SK-N-SH (cell line): ENCODE data around the gene AGAP1. TPM values are rescaled to one million over a fixed set of nuclear protein-coding genes. Genes with fewer than 3 reads are reported as not detected.

Experiments used
- CTCF ChIA-PET: fragments of 300-600, 350-600 bp; formaldehyde crosslinking; extraction: SDS; loops from one replicate; lab custom pipeline; 2021; lab: Yijun Ruan, JAX
- POLR2A ChIA-PET: fragments of 350-600 bp; sonication (Branson Sonifier 250); formaldehyde crosslinking; extraction: SDS; loops from one replicate; lab custom pipeline; 2020; ENCODE audit warnings: antibody characterized with exemption, inconsistent platforms; lab: Yijun Ruan, JAX
- DNase-seq: peaks from one replicate; pipeline ENCODE4 v3.0.0; 2012
- H2AFZ ChIP-seq: fragments of 200-600 bp; sonication (generic); 2 replicates; pipeline ENCODE4 v1.8.1; 2016; ENCODE audit warnings: antibody characterized with exemption, mild to moderate bottlenecking, low read depth
- H3F3A ChIP-seq: fragments of 200-600 bp; sonication (generic); replicated peaks from 2 replicates; pipeline ENCODE3; 2016; ENCODE audit warnings: antibody characterized with exemption, mild to moderate bottlenecking; ENCODE audit not compliant: insufficient read depth
- H3K27ac ChIP-seq, 2 experiments: fragments of 200-500 bp in 1 of 2; fragments of 200-600 bp in 1 of 2; sonication (Bioruptor generic) in 1 of 2; sonication (generic), shearing (Covaris generic) in 1 of 2; 2 replicates each; pipeline versions ENCODE4 v1.5.1 to v1.6.1; 2014 to 2016; ENCODE audit warnings: low read depth in 2 of 2, inconsistent platforms in 1 of 2, low read length in 1 of 2, mild to moderate bottlenecking in 1 of 2, mixed read lengths in 1 of 2
- H3K27me3 ChIP-seq: fragments of 200-600 bp; sonication (generic), shearing (Covaris generic); 2 replicates; pipeline ENCODE4 v1.6.1; 2016; ENCODE audit warnings: mixed run types; ENCODE audit not compliant: insufficient read depth
- H3K36me3 ChIP-seq, 2 experiments: fragments of 200-500 bp in 1 of 2; fragments of 200-600 bp in 1 of 2; sonication (Bioruptor generic) in 1 of 2; sonication (generic) in 1 of 2; replicated peaks in 1 of 2; 2 replicates each; pipeline versions ENCODE3 to v1.5.1; 2014 to 2016; ENCODE audit warnings: low read length in 1 of 2, mild to moderate bottlenecking in 1 of 2; ENCODE audit not compliant: insufficient read depth in 2 of 2, control insufficient read depth in 1 of 2
- H3K4me1 ChIP-seq, 2 experiments: fragments of 200-500 bp in 1 of 2; fragments of 200-600 bp in 1 of 2; sonication (Bioruptor generic) in 1 of 2; sonication (generic), shearing (Covaris generic) in 1 of 2; 2 replicates each; pipeline versions ENCODE4 v1.5.1 to v1.6.1; 2014 to 2016; ENCODE audit warnings: low read depth in 1 of 2, low read length in 1 of 2, mixed run types in 1 of 2; ENCODE audit not compliant: insufficient read depth in 2 of 2, control insufficient read depth in 1 of 2
- H3K4me2 ChIP-seq: fragments of 200-600 bp; sonication (generic), shearing (Covaris generic); 2 replicates; pipeline ENCODE4 v1.6.1; 2017; ENCODE audit warnings: mixed run types
- H3K4me3 ChIP-seq, 2 experiments: fragments of 200-500 bp in 1 of 2; fragments of 200-600 bp in 1 of 2; sonication (Bioruptor generic) in 1 of 2; sonication (generic), shearing (Covaris generic) in 1 of 2; 2 replicates each; pipeline versions ENCODE4 v1.5.1 to v1.8.1; 2014 to 2016; ENCODE audit warnings: low read depth in 2 of 2, inconsistent platforms in 1 of 2, low read length in 1 of 2, mild to moderate bottlenecking in 1 of 2, mixed read lengths in 1 of 2, moderate library complexity in 1 of 2
- H3K79me2 ChIP-seq: fragments of 200-600 bp; sonication (generic); 2 replicates; pipeline ENCODE4 v1.8.1; 2017; ENCODE audit warnings: mild to moderate bottlenecking; ENCODE audit not compliant: insufficient read depth
- H3K9ac ChIP-seq: fragments of 200-600 bp; sonication (generic); 2 replicates; pipeline ENCODE4 v1.6.1; 2017; ENCODE audit warnings: mixed run types
- H3K9me2 ChIP-seq: fragments of 200-600 bp; sonication (generic); 2 replicates; pipeline ENCODE4 v1.6.1; 2017; ENCODE audit warnings: mixed run types
- H3K9me3 ChIP-seq: fragments of 200-600 bp; sonication (generic); 2 replicates; pipeline ENCODE4 v1.6.1; 2017; ENCODE audit warnings: mixed run types, mild to moderate bottlenecking, moderate library complexity
- H4K20me1 ChIP-seq: fragments of 200-600 bp; sonication (generic); 2 replicates; pipeline ENCODE4 v1.6.1; 2017; ENCODE audit warnings: mild to moderate bottlenecking, mixed run types; ENCODE audit not compliant: insufficient read depth
- EP300 ChIP-seq, 2 experiments: IDR thresholded peaks; 2 replicates each; pipeline versions ENCODE4 v1.4.0 to v1.6.1; 2012; ENCODE audit warnings: borderline replicate concordance in 1 of 2, low read depth in 1 of 2, low read length in 1 of 2
- FOXM1 ChIP-seq: IDR thresholded peaks from 2 replicates; pipeline ENCODE4 v1.4.0; 2012; ENCODE audit warnings: low read depth, mild to moderate bottlenecking
- GATA2 ChIP-seq: sonication (generic); formaldehyde crosslinking; IDR thresholded peaks from 2 replicates; pipeline ENCODE4 v1.5.0; 2020; ENCODE audit warnings: mild to moderate bottlenecking, missing genetic modification reagents
- NFIC ChIP-seq: IDR thresholded peaks from 2 replicates; pipeline ENCODE4 v1.4.0; 2012; ENCODE audit warnings: borderline replicate concordance
- NRF1 ChIP-seq: IDR thresholded peaks from 2 replicates; pipeline ENCODE4 v1.6.1; 2012; ENCODE audit warnings: low read depth, mild to moderate bottlenecking, low read length
- POLR2AphosphoS5 ChIP-seq: IDR thresholded peaks from 2 replicates; pipeline ENCODE4 v1.6.1; 2012; ENCODE audit warnings: low read depth, low read length
- RXRA ChIP-seq: IDR thresholded peaks from 2 replicates; pipeline ENCODE4 v1.4.0; 2012; ENCODE audit warnings: low read depth, mild to moderate bottlenecking, borderline replicate concordance
- SMC3 ChIP-seq: IDR thresholded peaks from 2 replicates; pipeline ENCODE4 v1.6.1; 2012; ENCODE audit warnings: low read depth, low read length, improper control_type of control experiment
- TCF12 ChIP-seq: IDR thresholded peaks from 2 replicates; pipeline ENCODE4 v1.4.0; 2012
- USF1 ChIP-seq: IDR thresholded peaks from 2 replicates; pipeline ENCODE4 v1.4.0; 2012; ENCODE audit warnings: low read depth, borderline replicate concordance
- WGBS: methylation state at CpG from one replicate; pipeline ENCODE4 v1.1.6; 2017; ENCODE audit warnings: low lambda C conversion rate; 5-methylcytosine and 5-hydroxymethylcytosine counted together
- polyA plus RNA-seq, 3 experiments: library from polyadenylated mRNA; depleted of rRNA; stranded (reverse); fragments of >200 nt; gene quantifications; 2 replicates each; pipeline ENCODE4 v1.2.3, GENCODE V29; 2012
- TF ChIP-seq, protein P1 (sequence below): fragments of 150-350 bp; IDR thresholded peaks from 2 replicates; pipeline ENCODE4 v1.6.1; 2016; ENCODE audit warnings: mild to moderate bottlenecking, low read depth, low read length

AGAP1 gene
- polyA plus RNA-seq, 1 of the 3 experiments (the other 2 are of a cell fraction), result 8.8 TPM

DNA sequence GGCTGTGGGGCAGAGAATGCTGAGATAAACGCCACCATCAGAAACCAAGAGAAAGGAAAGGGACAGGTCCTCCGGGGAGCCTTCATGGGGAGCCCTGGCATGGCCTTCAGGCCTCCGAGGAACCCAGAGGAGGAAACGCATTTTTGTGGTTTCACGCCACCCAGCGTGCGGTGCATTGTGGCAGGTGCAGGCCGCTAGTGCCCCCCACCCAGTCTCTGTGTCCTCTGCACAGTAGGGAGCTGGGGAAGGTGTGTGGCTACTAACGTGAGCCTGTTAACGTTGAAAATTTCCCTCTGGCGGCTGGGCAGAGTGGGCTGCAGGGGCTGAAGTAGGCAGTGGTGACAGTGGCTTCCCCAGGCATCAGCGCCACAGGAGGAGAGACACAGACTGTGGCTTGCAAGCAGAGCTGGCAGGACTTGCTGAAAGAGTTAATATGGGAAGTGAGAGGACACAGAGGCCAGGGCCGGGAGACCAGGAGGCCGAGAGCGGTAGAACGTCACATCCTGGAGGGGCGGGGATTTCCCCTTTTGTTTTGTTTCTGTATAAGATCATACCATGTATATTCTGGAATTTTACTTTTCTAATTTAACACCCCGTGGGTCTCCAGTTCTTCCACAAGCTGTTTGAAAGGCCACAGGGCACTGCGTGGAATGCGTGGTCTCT, 507.5 kb downstream of the AGAP1 start (continued):
- TF ChIP-seq, protein P1, sequence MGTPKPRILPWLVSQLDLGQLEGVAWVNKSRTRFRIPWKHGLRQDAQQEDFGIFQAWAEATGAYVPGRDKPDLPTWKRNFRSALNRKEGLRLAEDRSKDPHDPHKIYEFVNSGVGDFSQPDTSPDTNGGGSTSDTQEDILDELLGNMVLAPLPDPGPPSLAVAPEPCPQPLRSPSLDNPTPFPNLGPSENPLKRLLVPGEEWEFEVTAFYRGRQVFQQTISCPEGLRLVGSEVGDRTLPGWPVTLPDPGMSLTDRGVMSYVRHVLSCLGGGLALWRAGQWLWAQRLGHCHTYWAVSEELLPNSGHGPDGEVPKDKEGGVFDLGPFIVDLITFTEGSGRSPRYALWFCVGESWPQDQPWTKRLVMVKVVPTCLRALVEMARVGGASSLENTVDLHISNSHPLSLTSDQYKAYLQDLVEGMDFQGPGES, result no peak
- no peak for TF ChIP-seq FOXM1

- no peaks in the 10 kb centered on the region for H3K9me2 ChIP-seq
- no peak overlapping the region for H3K4me2 ChIP-seq
- no peaks in the 10 kb centered on the region for H3K9me3 ChIP-seq
- TF ChIP-seq NFIC (no peak), GATA2 (CRISPR knock-in tag) (no peak), FOXM1 (no peak), NRF1 (no peak), EP300 (IDR thresholded peaks at IDR 0.05; ENCODE audit: borderline replicate concordance in 1 of 2, low read depth in 1 of 2, low read length in 1 of 2) (no peak)
- H4K20me1 ChIP-seq, result no peaks in the 10 kb centered on the region
- no peak overlapping the region for H3K9ac ChIP-seq
- no peaks in the 10 kb centered on the region for H3K36me3 ChIP-seq
- DNase-seq, result no peak
- no peaks in the 10 kb centered on the region for H3K79me2 ChIP-seq
- H3K27ac ChIP-seq, result no peak overlapping the region
- ChIA-PET CTCF (no interaction called here), POLR2A (no interaction called here)
- no peaks in the 10 kb centered on the region for H3K4me1 ChIP-seq
- H3F3A ChIP-seq, result no peaks in the 10 kb centered on the region
- H3K4me3 ChIP-seq, result no peak overlapping the region
- no peak overlapping the region for H2AFZ ChIP-seq
- WGBS, result 89% methylated on average over 6 of the region's 8 CpGs
- H3K27me3 ChIP-seq, result no peaks in the 10 kb centered on the region
Measured at GRCh38 chr2:236001854-236002253, 508.0 kb downstream of the AGAP1 start.

DNA sequence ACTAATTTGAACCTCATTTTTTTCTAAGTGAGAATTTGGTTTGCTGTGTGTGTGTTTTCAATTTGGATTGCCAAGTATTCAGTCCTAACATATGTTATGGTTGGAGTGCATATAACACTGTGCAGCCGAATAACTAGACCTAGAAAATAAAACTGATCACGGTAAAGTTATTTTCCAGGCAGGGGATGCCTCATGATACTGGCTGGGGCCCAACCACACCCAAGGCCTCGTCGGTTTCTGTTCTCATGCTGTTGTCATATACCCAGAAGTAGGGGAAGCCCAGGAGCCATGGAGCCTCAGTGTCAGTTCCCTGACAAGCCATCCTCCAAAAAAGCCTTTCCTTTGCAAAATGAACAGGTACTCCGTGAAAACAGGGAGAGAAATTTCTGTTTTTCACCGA, 514.2 kb downstream of the AGAP1 start:
- Histone ChIP-seq H3K4me3 (no peak overlapping the region), H3K4me2 (no peak overlapping the region), H3K9me3 (no peaks in the 10 kb centered on the region), H3K4me1 (no peaks in the 10 kb centered on the region), H3K27ac (no peak overlapping the region), H3F3A (no peaks in the 10 kb centered on the region), H2AFZ (no peak overlapping the region), H4K20me1 (no peaks in the 10 kb centered on the region), H3K79me2 (no peaks in the 10 kb centered on the region), H3K9me2 (no peaks in the 10 kb centered on the region), H3K36me3 (peaks cover 0 to 2% of the 10 kb centered on the region in 2 experiments), H3K27me3 (no peaks in the 10 kb centered on the region), H3K9ac (no peak overlapping the region)
- ChIA-PET CTCF (no interaction called here), POLR2A (no interaction called here)
- 90% methylated on average over 6 of the region's 6 CpGs for whole genome bisulfite sequencing
- TF ChIP-seq POLR2AphosphoS5 (no peak), SMC3 (no peak), RXRA (no peak), USF1 (no peak), TCF12 (no peak), FOXM1 (no peak)
- no peak for DNase-seq
